Measurements from ENCODE around the gene PVR.
"Not testable (repeated sequence)": the region's sequence is repeated elsewhere in the genome, so short reads cannot be mapped to it uniquely, and the experiment has no call there.

PVR gene

GRCh38 chr19:44704982-44705381, 61.3 kb downstream of the PVR start:
- no peak for DNase-seq

GRCh38 chr19:44705502-44706010, 61.8 kb downstream of the PVR start:
- no peak for DNase-seq

- DNase-seq = no peak
These were observed 63.0 kb downstream of the PVR start for GRCh38 chr19:44706506-44707236.

- no peak for DNase-seq
These were observed 64.1 kb downstream of the PVR start for GRCh38 chr19:44707794-44708193.

GRCh38 chr19:44708940-44709339, 65.2 kb downstream of the PVR start:
- no peak for DNase-seq

- DNase-seq = not testable (repeated sequence)
These were observed 65.9 kb downstream of the PVR start for GRCh38 chr19:44709434-44710266.

- DNase-seq = no peak
These were observed 66.8 kb downstream of the PVR start for GRCh38 chr19:44710483-44710882.

- DNase-seq = no peak
These were observed 69.3 kb downstream of the PVR start for GRCh38 chr19:44712864-44713515.
